GM23338 (cell line): ENCODE data around the gene UFD1. TPM values are rescaled to one million over a fixed set of nuclear protein-coding genes. Genes with fewer than 3 reads are reported as not detected.

Experiments used
- ATAC-seq: fragments of 200-7000 bp; cut with Tn5 transposase; 3 replicates; pipeline ENCODE4 v1.9.1; 2020
- DNase-seq: peaks from one replicate; pipeline ENCODE4 v3.0.0-alpha.2; 2015; ENCODE audit warnings: low spot score
- H2AFZ ChIP-seq: fragments of 200-600 bp; sonication (generic); 2 replicates; pipeline ENCODE4 v1.8.0; 2016; ENCODE audit warnings: antibody characterized with exemption, mild to moderate bottlenecking, moderate library complexity
- H3F3A ChIP-seq: fragments of 200-600 bp; sonication (generic); replicated peaks from 2 replicates; pipeline ENCODE4 v1.8.0; 2017; ENCODE audit warnings: antibody characterized with exemption, mixed run types, low read depth
- H3K27ac ChIP-seq: fragments of 200-600 bp; sonication (generic); 2 replicates; pipeline ENCODE4 v1.6.1; 2016; ENCODE audit warnings: low read depth
- H3K27me3 ChIP-seq: fragments of 200-600 bp; sonication (generic); 2 replicates; pipeline ENCODE4 v1.8.0; 2016; ENCODE audit warnings: mild to moderate bottlenecking, mixed run types, moderate library complexity; ENCODE audit not compliant: insufficient read depth
- H3K36me3 ChIP-seq: fragments of 200-600 bp; sonication (generic); 2 replicates; pipeline ENCODE4 v1.8.0; 2016; ENCODE audit warnings: mild to moderate bottlenecking; ENCODE audit not compliant: insufficient read depth
- H3K4me1 ChIP-seq: fragments of 200-600 bp; sonication (generic); 2 replicates; pipeline ENCODE4 v1.8.0; 2016; ENCODE audit warnings: mild to moderate bottlenecking, moderate library complexity; ENCODE audit not compliant: insufficient read depth
- H3K4me2 ChIP-seq: fragments of 200-600 bp; sonication (generic); 2 replicates; pipeline ENCODE4 v1.7.1; 2017; ENCODE audit warnings: mixed run types
- H3K4me3 ChIP-seq: fragments of 200-600 bp; sonication (generic); 2 replicates; pipeline ENCODE4 v1.6.1; 2016; ENCODE audit warnings: mixed run types
- H3K79me2 ChIP-seq: fragments of 200-600 bp; sonication (generic); replicated peaks from 2 replicates; pipeline ENCODE4 v1.8.0; 2017; ENCODE audit warnings: mild to moderate bottlenecking; ENCODE audit not compliant: insufficient read depth
- H3K9me2 ChIP-seq: fragments of 200-600 bp; sonication (generic); 2 replicates; pipeline ENCODE4 v1.8.0; 2017; ENCODE audit not compliant: insufficient read depth
- H4K20me1 ChIP-seq: fragments of 200-600 bp; sonication (generic); replicated peaks from 2 replicates; pipeline ENCODE4 v1.8.0; 2017; ENCODE audit warnings: mild to moderate bottlenecking; ENCODE audit not compliant: insufficient read depth
- H3K27ac Mint-ChIP-seq: 2 replicates; pipeline ENCODE4 v1.8.0; 2020; ENCODE audit warnings: inconsistent platforms, mild to moderate bottlenecking, moderate library complexity, mixed read lengths
- H3K27me3 Mint-ChIP-seq: 3 replicates; pipeline ENCODE4 v1.8.0; 2022; ENCODE audit warnings: low read depth, mild to moderate bottlenecking, moderate library complexity, mixed read lengths, inconsistent platforms; ENCODE audit not compliant: insufficient read depth, poor library complexity
- H3K36me3 Mint-ChIP-seq: 3 replicates; pipeline ENCODE4 v1.8.0; 2021; ENCODE audit warnings: low read depth, mild to moderate bottlenecking, inconsistent platforms, moderate library complexity, mixed read lengths
- H3K4me1 Mint-ChIP-seq: 3 replicates; pipeline ENCODE4 v1.8.0; 2020; ENCODE audit warnings: mild to moderate bottlenecking, inconsistent platforms, mixed read lengths
- H3K4me3 Mint-ChIP-seq: 3 replicates; pipeline ENCODE4 v1.8.0; 2021; ENCODE audit warnings: moderate library complexity, mild to moderate bottlenecking, inconsistent platforms, mixed read lengths
- H3K9me3 Mint-ChIP-seq: 3 replicates; pipeline ENCODE4 v1.8.0; 2020; ENCODE audit warnings: moderate library complexity, mild to moderate bottlenecking, inconsistent platforms, mixed read lengths
- CREB1 ChIP-seq: fragments of 250-450 bp; sonication (Bioruptor Pico); IDR thresholded peaks from 2 replicates; pipeline ENCODE4 v1.5.0; 2020; ENCODE audit warnings: low read depth, mild to moderate bottlenecking, moderate library complexity
- CTCF ChIP-seq, 2 experiments: fragments of 200-600 bp in 1 of 2; sonication (generic) in 1 of 2; conservative IDR thresholded peaks; 2 replicates each; pipeline versions ENCODE4 v1.5.1 to v1.6.1; 2016 to 2017; ENCODE audit warnings: antibody characterized with exemption in 2 of 2, low read depth in 2 of 2, mild to moderate bottlenecking in 2 of 2, moderate library complexity in 1 of 2
- ETS1 ChIP-seq: IDR thresholded peaks from 2 replicates; pipeline ENCODE4 v1.6.1; 2016; ENCODE audit warnings: antibody characterized with exemption
- EZH2 ChIP-seq: fragments of 200-600 bp; sonication (generic); IDR thresholded peaks from one replicate; pipeline ENCODE4 v1.8.0; 2017; ENCODE audit warnings: antibody characterized with exemption, mild to moderate bottlenecking, low read depth; ENCODE audit not compliant: unreplicated experiment
- NANOG ChIP-seq: IDR thresholded peaks from 2 replicates; pipeline ENCODE4 v1.6.1; 2016; ENCODE audit warnings: antibody characterized with exemption, borderline replicate concordance
- POLR2AphosphoS5 ChIP-seq: IDR thresholded peaks from 2 replicates; pipeline ENCODE4 v1.6.1; 2016; ENCODE audit warnings: antibody characterized with exemption, low read depth
- REST ChIP-seq: IDR thresholded peaks from one replicate; pipeline ENCODE4 v1.6.1; 2018; ENCODE audit warnings: antibody characterized with exemption; ENCODE audit not compliant: unreplicated experiment
- STAT1 ChIP-seq: IDR thresholded peaks from one replicate; pipeline ENCODE4 v1.6.1; 2016; ENCODE audit warnings: antibody characterized with exemption; ENCODE audit not compliant: unreplicated experiment
- ZNF114 ChIP-seq: fragments of 250-450 bp; sonication (Bioruptor Pico); IDR thresholded peaks from 2 replicates; pipeline ENCODE4 v1.5.0; 2020; ENCODE audit warnings: mild to moderate bottlenecking, moderate library complexity
- polyA plus RNA-seq: library from polyadenylated mRNA; unstranded; fragments of >200 nt; fragmentation: Nextera tagmentation; extraction: Ambion mirVana; gene quantifications from 2 replicates; pipeline ENCODE4 v1.2.1, GENCODE V29; 2016
- total RNA-seq: library from RNA; depleted of rRNA; stranded (reverse); fragments of >200 nt; shearing (Covaris generic); gene quantifications from 2 replicates; pipeline ENCODE4 v1.2.3, GENCODE V29; 2014

Gene UFD1
- total and polyA plus RNA-seq, 2 experiments from 2014 or later = 53.5 to 93.8 TPM

- TF ChIP-seq ZNF114 (CRISPR knock-in tag) (0 out of 2 replicates have a peak, but pooled peaks have one; percentile 62), ETS1 (peak; percentile 74; the same call in 1 of the 2 replicates), CTCF (conservative IDR thresholded peaks at IDR 0.05; ENCODE audit: low read depth in 2 of 2) (no peak), CREB1 (peak; percentile 80), POLR2AphosphoS5 (peak; percentile 67)
Measured at GRCh38 chr22:19479355-19480172, 571 bp upstream of the UFD1 start, which contains the start of gene CDC45 (continued).

GRCh38 chr22:19478045-19478900 is 720 bp downstream of the UFD1 start:
- Histone ChIP-seq H3F3A (no peaks in the 10 kb centered on the region), H3K9me2 (no peaks in the 10 kb centered on the region), H3K27me3 (no peaks in the 10 kb centered on the region), H3K27ac (peak overlapping the region; percentile 77; the same call in 1 of the 2 replicates), H4K20me1 (peaks cover 37% of the 10 kb centered on the region), H3K4me2 (peak overlapping the region; percentile 98), H3K36me3 (peaks cover 12% of the 10 kb centered on the region), H3K4me3 (peak overlapping the region; percentile 55), H3K4me1 (peaks cover 13% of the 10 kb centered on the region), H3K79me2 (peaks cover 59% of the 10 kb centered on the region), H2AFZ (0 out of 2 replicates have a peak overlapping the region, but pooled peaks have one; percentile 44)
- peaks cover 17% of the 10 kb centered on the region for H3K4me1 Mint-ChIP-seq
- H3K36me3 Mint-ChIP-seq = peaks cover 20% of the 10 kb centered on the region; the same call in 2 of the 3 replicates
- DNase-seq = no peak
- ATAC-seq = no peak
- H3K27me3 Mint-ChIP-seq = peaks cover 3% of the 10 kb centered on the region
- peak overlapping the region; percentile 97 for H3K4me3 Mint-ChIP-seq
- peak overlapping the region; percentile 86 for H3K27ac Mint-ChIP-seq
- TF ChIP-seq REST = no peak
- no peak for TF ChIP-seq STAT1
- no peak for TF ChIP-seq CREB1
- TF ChIP-seq ZNF114 (CRISPR knock-in tag) = no peak
- no peak for TF ChIP-seq EZH2
- TF ChIP-seq NANOG = no peak
- TF ChIP-seq POLR2AphosphoS5 = no peak
- H3K9me3 Mint-ChIP-seq = no peaks in the 10 kb centered on the region
